ENCODE measurements around the gene FOXO1. TPM values are rescaled to one million over a fixed set of nuclear protein-coding genes. Genes with fewer than 3 reads are reported as not detected.

Gene FOXO1
- polyA plus RNA-seq, 1 experiment, result 5.3 TPM

DNA sequence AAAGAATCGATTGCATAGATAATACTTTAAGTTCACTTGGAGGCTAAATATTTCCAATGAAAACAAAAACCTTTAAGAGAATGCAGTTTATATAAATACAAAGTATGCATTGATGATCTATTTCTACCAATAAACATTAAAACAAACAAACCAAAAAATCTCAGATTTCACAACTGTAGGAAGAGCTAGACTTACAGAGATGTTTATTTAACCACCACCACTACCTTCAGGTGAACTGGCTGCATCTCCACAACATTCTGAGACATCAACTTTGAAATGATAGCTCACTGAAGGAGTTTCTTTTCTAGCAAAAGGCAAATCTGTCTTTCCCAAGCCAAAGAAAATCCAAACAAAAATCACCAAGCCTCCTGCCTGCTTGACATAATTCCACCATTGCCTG, 44.2 kb downstream of the FOXO1 start:
- TF ChIP-seq, protein P1, sequence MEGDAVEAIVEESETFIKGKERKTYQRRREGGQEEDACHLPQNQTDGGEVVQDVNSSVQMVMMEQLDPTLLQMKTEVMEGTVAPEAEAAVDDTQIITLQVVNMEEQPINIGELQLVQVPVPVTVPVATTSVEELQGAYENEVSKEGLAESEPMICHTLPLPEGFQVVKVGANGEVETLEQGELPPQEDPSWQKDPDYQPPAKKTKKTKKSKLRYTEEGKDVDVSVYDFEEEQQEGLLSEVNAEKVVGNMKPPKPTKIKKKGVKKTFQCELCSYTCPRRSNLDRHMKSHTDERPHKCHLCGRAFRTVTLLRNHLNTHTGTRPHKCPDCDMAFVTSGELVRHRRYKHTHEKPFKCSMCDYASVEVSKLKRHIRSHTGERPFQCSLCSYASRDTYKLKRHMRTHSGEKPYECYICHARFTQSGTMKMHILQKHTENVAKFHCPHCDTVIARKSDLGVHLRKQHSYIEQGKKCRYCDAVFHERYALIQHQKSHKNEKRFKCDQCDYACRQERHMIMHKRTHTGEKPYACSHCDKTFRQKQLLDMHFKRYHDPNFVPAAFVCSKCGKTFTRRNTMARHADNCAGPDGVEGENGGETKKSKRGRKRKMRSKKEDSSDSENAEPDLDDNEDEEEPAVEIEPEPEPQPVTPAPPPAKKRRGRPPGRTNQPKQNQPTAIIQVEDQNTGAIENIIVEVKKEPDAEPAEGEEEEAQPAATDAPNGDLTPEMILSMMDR (IDR thresholded peaks at IDR 0.05; ENCODE audit: insufficient read depth, low read depth, low read length), result no peak
- H3K4me3 ChIP-seq (ENCODE audit: low read depth, low read length), result no peak overlapping the region
- ChIA-PET POLR2A (no interaction called here), CTCF (interaction anchor here (1.1 kb wide), 1 partner anchor 553 kb away, joined by 3 read pairs; no protein-coding TSS in a partner anchor)
- H3K27me3 ChIP-seq (ENCODE audit: control insufficient read depth, insufficient read depth, low read length), result no peaks in the 10 kb centered on the region
- H3K36me3 ChIP-seq (ENCODE audit: control insufficient read depth, insufficient read depth, low read length), result no peaks in the 10 kb centered on the region
- no peak for DNase-seq (ENCODE audit: low read depth)

DNA sequence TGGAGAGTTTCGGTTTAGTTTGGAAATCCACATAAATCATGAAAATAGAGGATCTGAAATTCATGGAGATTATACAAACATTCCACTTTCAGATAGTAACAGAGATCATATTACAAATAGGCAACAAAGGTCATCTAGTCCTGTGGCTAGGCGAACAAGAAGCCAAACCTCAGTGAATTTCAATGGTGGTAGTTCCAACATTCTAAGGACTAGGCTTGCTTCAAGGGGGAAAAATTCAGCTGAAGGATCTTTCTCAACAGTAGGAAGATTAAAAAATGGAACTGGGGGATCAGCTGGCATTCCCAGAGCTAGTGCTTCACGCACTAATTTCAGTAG, 47.0 kb downstream of the FOXO1 start:
- CTCF ChIA-PET, result interaction anchor here (1.1 kb wide), 1 partner anchor 11 kb away, joined by 4 read pairs; no protein-coding TSS in a partner anchor
- H3K4me3 ChIP-seq (ENCODE audit: low read depth, low read length), result no peak overlapping the region
- POLR2A ChIA-PET, result no interaction called here
- TF ChIP-seq, protein P1 (IDR thresholded peaks at IDR 0.05; ENCODE audit: insufficient read depth, low read depth, low read length), result no peak
- H3K27me3 ChIP-seq (ENCODE audit: control insufficient read depth, insufficient read depth, low read length), result no peaks in the 10 kb centered on the region
- DNase-seq (ENCODE audit: low read depth), result no peak
- no peaks in the 10 kb centered on the region for H3K36me3 ChIP-seq (ENCODE audit: control insufficient read depth, insufficient read depth, low read length)

DNA sequence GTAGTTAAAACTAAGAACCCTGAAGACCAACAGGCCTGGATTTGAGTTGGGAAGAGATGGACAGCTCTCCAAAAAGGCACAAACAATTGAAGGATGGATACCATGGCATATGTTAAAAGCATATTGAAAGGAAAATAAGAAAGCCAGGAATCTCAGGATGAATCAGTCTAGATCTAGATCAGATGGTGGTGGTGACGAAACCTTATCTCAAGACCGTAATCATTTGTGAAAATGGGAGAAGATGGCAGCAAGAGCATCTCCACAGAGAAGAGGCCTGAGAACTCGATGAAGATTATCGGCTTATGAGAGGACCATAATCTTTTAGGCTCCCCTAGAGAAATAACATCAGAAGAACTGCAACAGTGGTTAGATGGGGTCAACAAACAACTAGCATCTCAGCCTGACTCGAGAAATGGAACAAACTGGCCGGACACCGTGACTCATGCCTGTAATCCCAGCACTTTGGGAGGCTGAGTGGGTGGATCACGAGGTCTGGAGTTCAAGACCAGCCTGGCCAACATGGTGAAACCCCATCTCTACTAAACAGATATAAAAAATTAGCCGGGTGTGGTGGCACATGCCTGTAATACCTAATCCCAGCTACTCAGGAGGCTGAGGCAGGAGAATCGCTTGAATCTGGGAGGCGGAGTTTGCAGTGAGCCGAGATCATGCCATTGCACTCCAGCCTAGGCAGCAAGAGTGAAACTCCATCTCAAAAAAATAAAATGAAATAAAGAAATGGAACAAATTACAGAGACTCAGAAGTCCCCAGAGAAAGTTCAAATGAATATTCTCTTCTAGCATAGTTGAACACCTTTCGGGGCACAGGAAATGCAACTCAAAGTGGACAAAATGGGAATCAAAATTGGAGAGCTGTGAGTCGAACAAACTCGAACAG, 47.6 kb downstream of the FOXO1 start:
- DNase-seq (ENCODE audit: low read depth), result no peak
- ChIA-PET POLR2A (no interaction called here), CTCF (interaction anchor here (1.1 kb wide), 1 partner anchor 10 kb away, joined by 4 read pairs; no protein-coding TSS in a partner anchor)
- Histone ChIP-seq H3K4me3 (ENCODE audit: low read depth, low read length) (no peak overlapping the region), H3K36me3 (ENCODE audit: control insufficient read depth, insufficient read depth, low read length) (no peaks in the 10 kb centered on the region; the same call in 1 of the 2 replicates), H3K27me3 (ENCODE audit: control insufficient read depth, insufficient read depth, low read length) (no peaks in the 10 kb centered on the region)
- TF ChIP-seq, protein P1 (IDR thresholded peaks at IDR 0.05; ENCODE audit: insufficient read depth, low read depth, low read length), result no peak

DNA sequence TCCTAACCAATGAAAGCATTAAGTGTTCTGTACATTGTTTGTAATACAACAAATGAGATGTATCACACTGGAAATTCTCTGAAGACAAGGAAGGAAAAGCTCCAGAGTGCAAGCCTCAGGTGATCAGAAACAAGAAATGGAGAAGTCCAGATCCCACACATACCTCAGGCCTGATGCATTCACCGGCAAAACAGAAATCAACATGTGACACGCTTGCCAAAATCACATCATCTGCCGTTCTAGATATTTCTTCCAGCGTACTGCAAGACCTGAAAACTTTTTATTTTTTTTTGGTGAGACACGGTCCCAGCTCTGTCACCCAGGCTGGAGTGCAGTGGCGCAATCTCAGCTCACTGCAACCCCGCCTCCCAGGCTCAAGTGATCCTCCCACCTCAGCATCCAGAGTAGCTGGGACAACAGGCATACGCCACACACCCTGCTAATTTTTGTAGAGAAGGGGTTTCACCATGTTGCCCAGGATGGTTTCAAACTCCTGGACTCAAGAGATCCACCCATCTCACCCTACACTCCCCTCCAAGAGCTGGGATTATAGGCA, 48.6 kb downstream of the FOXO1 start:
- TF ChIP-seq, protein P1 (IDR thresholded peaks at IDR 0.05; ENCODE audit: insufficient read depth, low read depth, low read length), result no peak
- Histone ChIP-seq H3K36me3 (ENCODE audit: control insufficient read depth, insufficient read depth, low read length) (no peaks in the 10 kb centered on the region; the same call in 1 of the 2 replicates), H3K27me3 (ENCODE audit: control insufficient read depth, insufficient read depth, low read length) (no peaks in the 10 kb centered on the region), H3K4me3 (ENCODE audit: low read depth, low read length) (no peak overlapping the region)
- ChIA-PET CTCF (no interaction called here), POLR2A (no interaction called here)
- no peak for DNase-seq (ENCODE audit: low read depth)

DNA sequence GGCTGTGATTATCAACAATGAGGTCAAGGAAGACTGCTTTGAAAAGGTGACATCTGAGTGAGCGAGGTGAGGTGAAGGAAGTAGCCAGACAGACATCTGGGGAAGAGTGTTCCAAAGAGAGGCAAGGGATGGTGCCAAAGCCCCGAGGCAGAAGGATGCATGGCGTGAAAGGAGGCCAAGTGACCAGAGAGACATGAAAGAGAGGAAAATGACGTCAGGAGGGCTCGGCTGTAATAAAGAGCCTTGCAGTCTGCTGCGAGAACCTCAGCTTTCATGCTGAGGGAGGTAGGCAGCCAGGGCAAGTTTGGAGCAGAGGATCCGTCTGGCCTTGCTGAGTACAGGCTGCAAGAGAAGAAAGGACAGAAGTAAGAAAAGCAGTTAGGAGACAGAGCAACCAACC, 50.8 kb downstream of the FOXO1 start:
- no peak for DNase-seq (ENCODE audit: low read depth)
- POLR2A ChIA-PET, result no interaction called here
- TF ChIP-seq, protein P1 (IDR thresholded peaks at IDR 0.05; ENCODE audit: insufficient read depth, low read depth, low read length), result no peak
- Histone ChIP-seq H3K36me3 (ENCODE audit: control insufficient read depth, insufficient read depth, low read length) (no peaks in the 10 kb centered on the region; the same call in 1 of the 2 replicates), H3K4me3 (ENCODE audit: low read depth, low read length) (no peak overlapping the region), H3K27me3 (ENCODE audit: control insufficient read depth, insufficient read depth, low read length) (no peaks in the 10 kb centered on the region)
- CTCF ChIA-PET, result interaction anchor here (1.3 kb wide), 1 partner anchor 14 kb away, joined by 4 read pairs; no protein-coding TSS in a partner anchor

Measured in BJ (cell line).